GM18511 (cell line): ENCODE data around the gene SMURF1.
"Not testable (repeated sequence)": the region's sequence is repeated elsewhere in the genome, so short reads cannot be mapped to it uniquely, and the experiment has no call there.

ENCODE experiments used
- ATAC-seq: cut with Tn5 transposase; IDR thresholded peaks from one replicate; pipeline ENCODE4 v1.9.1; 2021; ENCODE audit warnings: mild to moderate bottlenecking, moderate library complexity; ENCODE audit not compliant: unreplicated experiment

Gene SMURF1

GRCh38 chr7:99061001-99061776 is 82.7 kb downstream of the SMURF1 start:
- ATAC-seq, result no peak

- ATAC-seq, result no peak
Observed at GRCh38 chr7:99054781-99055180, 89.1 kb downstream of the SMURF1 start.

- ATAC-seq, result no peak
Observed at GRCh38 chr7:99050971-99051370, 92.9 kb downstream of the SMURF1 start.

GRCh38 chr7:99047526-99048077 is 96.3 kb downstream of the SMURF1 start:
- ATAC-seq, result no peak

GRCh38 chr7:99046722-99047121 is 97.2 kb downstream of the SMURF1 start:
- ATAC-seq, result no peak

- ATAC-seq, result not testable (repeated sequence)
Observed at GRCh38 chr7:99046262-99046661, 97.6 kb downstream of the SMURF1 start.

- ATAC-seq, result not testable (repeated sequence)
Observed at GRCh38 chr7:99044858-99045257, 99.0 kb downstream of the SMURF1 start.

- no peak for ATAC-seq
Observed at GRCh38 chr7:99042957-99043356, 101.0 kb downstream of the SMURF1 start.

GRCh38 chr7:99041526-99041925 is 102.4 kb downstream of the SMURF1 start:
- ATAC-seq, result no peak

GRCh38 chr7:99040104-99040958 is 103.6 kb downstream of the SMURF1 start:
- ATAC-seq, result no peak

- ATAC-seq, result no peak
Observed at GRCh38 chr7:99039384-99039891, 104.5 kb downstream of the SMURF1 start.

- ATAC-seq, result no peak
Observed at GRCh38 chr7:99038086-99038855, 105.6 kb downstream of the SMURF1 start.

- ATAC-seq, result no peak
Observed at GRCh38 chr7:99037327-99037940, 106.5 kb downstream of the SMURF1 start.

GRCh38 chr7:99036546-99037111 is 107.3 kb downstream of the SMURF1 start:
- no peak for ATAC-seq

- no peak for ATAC-seq
Observed at GRCh38 chr7:99035723-99036545, 108.0 kb downstream of the SMURF1 start.

- ATAC-seq, result no peak
Observed at GRCh38 chr7:99034932-99035722, 108.8 kb downstream of the SMURF1 start.

- ATAC-seq, result no peak
Observed at GRCh38 chr7:99033765-99034164, 110.1 kb downstream of the SMURF1 start.

GRCh38 chr7:99032928-99033327 is 111.0 kb downstream of the SMURF1 start:
- ATAC-seq, result no peak
